Measurements from ENCODE around the gene DAPP1.
"Not testable (repeated sequence)": the region's sequence is repeated elsewhere in the genome, so short reads cannot be mapped to it uniquely, and the experiment has no call there.

Gene DAPP1

DNA sequence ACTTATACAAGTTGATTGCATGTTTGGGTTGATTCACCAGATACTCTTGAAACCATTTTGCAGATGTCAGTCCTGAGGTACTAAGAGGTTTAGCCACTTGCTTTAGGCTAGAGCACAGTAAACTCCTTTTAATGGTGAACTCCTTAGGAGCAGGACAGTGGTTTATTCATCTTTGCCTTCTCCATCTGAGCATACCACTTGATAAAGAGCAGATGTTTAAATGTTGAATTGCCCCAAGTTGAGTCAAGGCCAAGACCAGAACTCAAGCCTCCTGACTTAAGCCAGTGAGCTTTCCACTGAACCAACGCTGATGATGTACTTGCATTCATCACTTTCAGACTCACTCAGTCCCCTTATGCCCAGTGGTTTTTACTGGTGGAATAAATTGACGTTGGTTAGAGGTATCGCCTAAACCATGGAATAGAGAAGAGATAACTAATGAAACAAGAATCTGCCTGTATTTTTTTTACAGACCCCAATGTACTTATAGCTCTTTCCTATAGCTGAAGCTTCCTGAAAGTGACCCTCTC, 7.5 kb downstream of the DAPP1 start:
- no peak for DNase-seq (ENCODE audit: low read depth, low spot score)

DNA sequence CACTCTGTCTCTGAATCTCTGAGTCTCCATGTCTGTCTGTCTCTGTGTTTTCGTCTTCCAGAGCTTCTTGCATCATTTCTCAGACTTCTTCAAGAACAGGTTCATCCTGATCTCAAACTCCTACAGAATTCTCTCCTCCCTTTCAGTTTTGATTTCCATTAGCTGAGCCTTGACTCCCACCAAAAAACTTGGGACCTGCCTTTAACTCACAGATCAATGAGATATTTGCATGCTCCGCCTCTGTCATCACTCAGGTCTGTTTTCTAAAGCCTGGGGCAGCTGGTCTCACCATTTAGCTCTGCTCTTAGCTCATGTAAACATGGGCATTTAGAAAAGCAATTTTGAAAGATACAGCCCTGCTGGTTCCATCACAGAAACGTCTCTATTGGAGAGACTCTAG, 8.6 kb downstream of the DAPP1 start:
- no peak for DNase-seq (ENCODE audit: low read depth, low spot score)

DNA sequence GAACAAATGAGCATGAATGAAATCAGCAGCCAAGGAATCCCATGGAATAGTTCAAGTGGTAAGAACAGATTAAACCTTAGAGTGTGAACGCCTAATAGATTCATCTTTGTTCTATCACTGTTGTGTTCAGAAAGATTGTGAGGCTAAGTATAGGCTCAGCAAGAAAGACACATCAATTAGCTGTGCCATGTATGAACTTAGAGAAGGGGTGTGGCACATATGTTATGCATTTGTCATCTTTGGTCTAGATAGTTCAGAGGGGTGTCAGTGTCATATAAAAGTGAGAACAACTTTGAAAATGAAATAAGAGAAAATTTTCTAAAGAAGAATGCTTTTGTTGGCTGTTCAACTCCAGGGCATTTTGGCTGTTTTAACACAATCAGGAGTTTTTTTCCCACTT, 9.4 kb downstream of the DAPP1 start:
- DNase-seq (ENCODE audit: low read depth, low spot score), result no peak

DNA sequence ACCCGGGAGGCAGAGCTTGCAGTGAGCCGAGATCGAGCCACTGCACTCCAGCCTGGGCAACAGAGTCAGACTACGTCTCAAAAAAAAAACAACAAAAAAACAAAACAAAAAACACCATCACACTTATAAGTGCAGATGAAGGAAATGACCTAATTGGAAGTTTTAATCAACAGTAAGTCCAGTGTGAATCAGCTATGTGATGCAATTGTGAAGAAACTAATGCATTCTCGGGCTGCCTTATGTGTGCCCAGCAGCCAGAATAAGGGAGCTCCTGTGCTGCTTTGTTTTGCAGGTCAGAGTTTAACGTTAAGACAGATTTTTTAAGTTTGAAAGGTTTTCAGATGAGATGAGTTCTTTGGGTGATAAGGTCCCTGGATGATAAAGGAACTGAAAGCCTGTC, 10.8 kb downstream of the DAPP1 start:
- DNase-seq (ENCODE audit: low read depth, low spot score), result no peak

DNA sequence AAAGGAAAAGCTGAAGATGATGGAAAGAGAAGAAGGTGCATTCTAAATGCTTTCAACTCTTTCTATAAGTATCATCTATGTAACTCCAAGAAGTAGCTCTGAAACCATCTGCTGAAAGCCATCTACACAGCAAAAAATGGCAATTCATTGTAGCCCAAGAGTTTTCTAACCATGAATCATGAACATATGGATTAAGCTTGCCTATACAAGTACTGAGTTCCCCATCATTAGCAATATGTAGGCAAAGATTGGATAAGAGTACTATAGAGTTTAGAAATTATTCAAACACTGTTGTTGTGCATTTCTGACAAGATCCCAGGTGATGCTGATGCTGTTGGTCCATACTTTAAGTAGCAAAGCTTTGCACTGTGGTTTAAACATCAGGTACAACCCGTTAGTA, 11.2 kb downstream of the DAPP1 start:
- DNase-seq (ENCODE audit: low read depth, low spot score), result no peak

DNA sequence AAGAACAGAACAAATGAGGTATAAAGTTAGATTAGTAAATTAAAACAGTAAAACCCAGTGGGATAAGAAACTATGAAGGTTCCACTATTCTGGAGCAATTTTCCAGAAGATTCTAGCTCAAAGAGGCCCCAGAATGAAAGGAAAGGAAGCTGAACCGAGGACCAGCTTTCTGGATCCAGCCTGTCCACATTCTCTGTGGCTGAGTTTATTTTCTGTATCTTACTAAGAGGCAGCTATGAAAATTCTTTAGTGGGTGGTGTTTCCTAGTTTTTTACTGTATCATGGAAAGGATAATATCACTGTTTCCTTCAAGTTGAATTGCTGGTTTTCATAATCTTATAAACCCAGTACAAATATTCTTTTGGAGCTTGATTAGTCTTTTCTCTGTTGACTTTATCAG, 11.8 kb downstream of the DAPP1 start:
- no peak for DNase-seq (ENCODE audit: low read depth, low spot score)

DNA sequence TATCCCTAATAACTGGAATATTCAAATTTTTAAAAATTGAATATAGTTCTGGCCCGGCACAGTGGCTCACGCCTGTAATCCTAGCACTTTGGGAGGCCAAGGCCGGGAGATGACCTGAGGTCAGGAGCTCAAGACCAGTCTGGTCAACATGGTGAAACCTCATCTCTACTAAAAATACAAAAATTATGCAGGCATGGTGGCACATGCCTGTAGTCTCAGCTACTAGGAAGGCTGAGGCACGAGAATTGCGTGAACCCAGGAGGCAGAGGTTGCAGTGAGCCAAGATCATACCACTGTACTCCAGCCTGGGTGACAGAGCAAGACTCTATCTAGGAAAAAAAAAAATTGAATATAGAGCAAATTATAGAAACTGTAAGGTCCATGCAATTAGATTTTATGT, 13.4 kb downstream of the DAPP1 start:
- not testable (repeated sequence) for DNase-seq (ENCODE audit: low read depth, low spot score)

DNA sequence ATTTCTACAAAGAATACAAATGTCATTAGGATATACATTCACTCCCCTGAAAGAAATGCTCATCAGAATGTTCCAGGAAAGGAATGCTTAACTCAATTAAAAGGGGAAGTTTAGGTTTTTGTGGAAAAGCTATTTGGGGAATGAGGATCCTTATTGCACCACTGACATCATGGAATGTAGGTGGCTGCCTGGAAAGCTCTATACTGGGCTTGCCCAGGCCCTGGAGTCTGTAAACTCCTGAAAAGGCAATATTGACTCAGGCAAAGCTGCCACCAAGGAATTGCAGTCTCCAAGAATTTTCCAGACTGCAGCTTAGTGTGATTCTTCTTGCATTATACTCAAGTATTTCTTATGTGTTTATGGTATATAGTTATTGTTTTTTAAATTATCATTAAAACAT, 15.7 kb downstream of the DAPP1 start:
- DNase-seq (ENCODE audit: low read depth, low spot score), result no peak

DNA sequence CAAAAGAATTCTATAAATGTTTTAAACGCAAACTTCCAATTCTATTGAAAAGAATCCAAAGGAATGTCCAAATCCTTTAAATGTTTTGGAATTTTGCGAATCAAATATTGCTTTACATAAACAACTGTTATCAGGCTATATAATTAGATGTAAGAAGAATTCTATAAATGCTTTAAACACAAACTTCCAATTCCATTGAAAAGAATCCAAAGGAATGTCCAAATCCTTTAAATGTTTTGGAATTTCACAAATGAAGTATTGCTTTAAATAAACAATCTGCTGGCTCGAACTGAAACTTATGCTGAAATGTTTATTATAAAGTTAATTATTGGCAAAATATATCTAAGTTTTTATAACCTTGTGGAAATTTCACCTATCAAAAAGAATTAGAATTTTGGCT, 16.1 kb downstream of the DAPP1 start:
- DNase-seq (ENCODE audit: low read depth, low spot score), result no peak

DNA sequence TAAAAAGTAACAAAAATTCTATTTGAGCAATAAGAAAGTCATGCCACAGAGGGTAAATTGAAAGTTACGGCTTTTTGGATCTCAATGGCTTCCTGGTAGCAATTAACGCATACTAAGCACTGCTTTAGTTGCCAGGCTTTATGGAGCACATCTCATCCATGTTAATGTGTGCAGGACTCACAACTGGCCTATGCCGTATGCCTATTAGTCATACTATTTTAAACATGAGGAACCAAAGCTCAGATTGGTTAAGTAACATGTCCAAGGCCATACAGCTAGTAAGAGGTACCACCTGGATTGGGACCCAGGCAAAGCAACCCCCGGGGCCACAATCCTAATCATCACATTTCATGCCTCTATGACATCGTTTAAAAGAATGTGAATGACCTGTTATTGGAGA, 17.1 kb downstream of the DAPP1 start:
- DNase-seq (ENCODE audit: low read depth, low spot score), result no peak

DNA sequence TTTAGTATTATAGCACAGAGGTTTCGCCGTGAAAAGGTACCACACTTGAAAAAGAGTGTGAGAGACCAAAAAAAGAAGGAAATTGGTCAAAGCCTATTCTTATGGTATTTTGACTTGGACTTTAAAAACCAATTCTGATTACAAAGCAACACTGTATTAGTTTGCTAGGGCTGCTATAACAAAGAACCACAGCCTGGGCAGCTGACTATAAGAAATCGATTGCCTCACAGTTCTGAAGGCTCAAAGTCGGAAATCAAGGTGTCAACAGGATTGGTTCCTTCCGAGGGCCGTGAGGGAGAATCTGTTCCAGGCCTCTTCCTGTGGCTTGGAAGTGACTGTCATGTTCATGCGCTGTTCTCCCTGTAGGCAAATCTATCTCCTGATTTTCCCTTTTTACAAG, 17.9 kb downstream of the DAPP1 start:
- DNase-seq (ENCODE audit: low read depth, low spot score), result no peak

DNA sequence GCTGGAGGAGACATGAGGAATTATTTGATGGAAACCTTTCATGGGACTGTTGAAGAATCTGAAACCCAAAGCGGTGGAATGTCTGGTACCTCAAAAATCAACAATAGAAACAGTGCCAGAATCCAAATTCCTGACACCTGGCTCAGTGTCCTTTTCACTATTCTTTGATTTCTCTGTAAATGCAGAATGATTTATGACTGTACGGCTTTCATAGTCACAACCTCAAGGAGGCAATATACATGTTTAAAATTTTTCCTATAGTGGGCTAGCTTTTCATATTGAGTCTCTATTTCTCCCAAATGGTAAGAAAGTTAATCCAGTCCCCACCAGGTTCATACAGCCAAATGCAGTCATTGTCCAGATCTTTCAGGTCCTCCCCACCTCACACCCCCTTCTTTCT, 19.3 kb downstream of the DAPP1 start:
- DNase-seq (ENCODE audit: low read depth, low spot score), result no peak

DNA sequence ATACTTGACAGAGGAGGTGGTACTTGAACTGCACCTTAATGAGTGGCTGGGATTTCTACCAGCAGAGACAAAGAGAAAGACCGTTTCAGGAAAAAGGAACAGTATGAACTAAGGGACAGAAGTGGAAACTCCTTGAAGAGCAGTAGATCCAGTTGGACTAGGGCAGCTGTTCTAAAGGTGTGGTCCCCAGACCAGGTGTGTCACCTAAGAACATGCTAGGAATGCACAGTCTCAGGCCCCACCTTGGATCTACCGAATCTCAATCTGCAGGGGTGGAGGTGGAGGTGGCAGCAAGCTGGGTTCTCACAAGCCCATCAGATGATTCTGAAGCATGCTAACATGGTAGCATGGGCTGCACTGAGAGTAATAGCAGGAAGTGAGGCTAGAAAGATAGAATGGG, 22.3 kb downstream of the DAPP1 start:
- DNase-seq (ENCODE audit: low read depth, low spot score), result no peak

DNA sequence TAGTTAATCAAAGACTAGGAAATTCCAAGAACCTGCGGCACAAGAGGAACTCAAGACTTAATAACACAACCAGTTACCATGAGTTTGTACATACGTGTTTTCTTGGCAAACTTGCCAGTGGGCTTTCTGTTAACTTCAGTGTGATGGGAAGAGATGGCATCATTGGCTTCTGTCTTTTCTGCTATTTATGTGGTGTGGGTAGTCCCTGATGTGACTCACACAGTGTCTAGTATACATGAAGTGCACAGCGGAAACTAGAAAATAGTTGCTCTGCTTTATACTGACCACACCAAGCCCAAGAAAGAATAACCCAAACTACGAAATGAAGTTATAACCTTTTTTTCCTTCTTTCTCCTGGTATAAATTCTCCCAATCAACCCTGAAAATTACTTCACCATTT, 24.5 kb downstream of the DAPP1 start:
- no peak for DNase-seq (ENCODE audit: low read depth, low spot score)

DNA sequence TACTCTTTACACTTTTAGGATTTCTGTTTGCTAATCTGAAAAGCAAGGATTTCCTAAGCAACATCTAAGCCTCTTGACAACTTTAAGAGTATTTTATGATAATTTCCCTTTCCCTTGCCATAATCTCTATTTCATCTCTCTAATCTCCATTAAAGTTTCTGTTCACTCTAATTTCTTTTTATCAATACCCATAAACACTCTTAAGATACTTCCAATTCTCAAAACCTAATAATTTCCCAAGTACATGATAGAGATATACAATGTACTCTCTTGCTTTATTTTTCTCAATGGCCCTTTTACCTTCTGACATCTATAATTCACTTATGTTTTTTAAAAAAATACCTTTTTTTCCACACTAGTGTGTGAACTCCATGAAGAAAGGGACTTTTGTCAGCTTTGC, 26.8 kb downstream of the DAPP1 start:
- DNase-seq (ENCODE audit: low read depth, low spot score), result no peak

DNA sequence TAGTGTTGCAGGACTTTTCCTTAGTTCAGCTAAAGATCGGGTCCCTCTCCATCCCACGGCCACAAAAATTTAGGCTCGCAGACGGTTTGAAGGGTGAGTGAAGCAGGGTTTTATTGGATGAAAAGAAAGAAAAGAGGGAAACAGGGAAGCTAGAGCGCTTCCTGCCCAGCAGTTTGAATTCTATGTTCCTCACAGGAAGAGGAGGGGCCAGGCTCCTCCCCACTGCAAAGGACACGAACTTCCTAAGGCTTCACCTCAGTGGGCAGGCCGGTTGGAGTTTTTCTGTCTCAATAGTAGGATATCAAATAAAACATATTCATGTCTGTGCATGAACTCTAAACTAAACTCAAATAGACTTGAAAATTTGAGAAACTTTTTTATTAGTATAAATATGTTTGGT, 27.4 kb downstream of the DAPP1 start:
- DNase-seq (ENCODE audit: low read depth, low spot score), result no peak

DNA sequence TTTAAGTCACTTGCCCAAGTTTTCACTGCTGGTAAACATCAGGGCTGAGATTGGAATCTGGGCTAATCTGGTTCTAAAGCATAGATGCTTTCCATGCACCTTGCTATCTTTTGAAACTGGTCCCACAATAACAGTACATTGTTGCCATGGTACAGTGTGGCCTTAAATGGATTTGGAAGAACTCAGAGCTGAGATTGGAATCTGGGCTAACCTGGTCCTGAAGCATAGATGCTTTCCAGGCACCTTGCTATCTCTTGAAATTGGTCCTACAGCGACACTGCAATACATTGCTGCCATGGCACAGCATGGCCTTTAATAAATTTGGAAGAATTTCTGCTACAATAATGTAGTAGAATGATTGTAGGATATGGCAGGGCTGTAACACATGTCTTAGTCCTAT, 28.6 kb downstream of the DAPP1 start:
- DNase-seq (ENCODE audit: low read depth, low spot score), result no peak

DNA sequence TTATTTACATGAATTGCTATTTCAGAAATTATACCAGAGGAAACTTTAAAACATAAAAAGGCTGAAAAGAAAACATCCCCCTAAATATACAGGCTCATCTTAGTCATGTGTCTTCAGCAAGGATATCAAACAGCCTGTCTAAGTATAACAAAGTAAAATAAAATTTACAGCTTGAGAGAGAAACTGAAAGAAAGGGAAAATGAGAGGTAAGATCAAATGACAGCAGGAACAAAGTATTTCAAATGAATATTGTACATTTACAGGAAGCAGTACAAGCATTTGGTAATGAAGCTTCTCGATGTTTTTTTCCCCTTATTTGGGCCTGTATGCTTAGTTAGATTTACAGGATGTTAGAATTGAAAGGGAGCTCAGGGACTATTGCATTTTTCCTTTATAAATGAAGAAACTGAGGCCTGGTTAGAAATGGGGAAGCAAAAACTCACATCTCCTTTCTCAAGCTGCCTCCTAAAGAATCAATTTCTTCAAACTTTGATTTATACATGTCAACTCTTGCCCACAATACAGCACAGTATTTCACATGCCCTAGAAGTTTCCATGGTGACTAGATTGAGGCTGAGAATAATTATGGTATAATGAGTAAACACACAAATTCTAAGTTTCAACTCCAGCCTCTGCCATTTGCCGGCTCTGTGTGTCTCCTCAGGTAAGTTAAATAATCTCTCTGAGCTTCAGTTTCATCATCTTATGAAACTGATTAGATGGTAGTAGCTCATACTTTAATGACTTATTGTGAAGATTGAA, 29.3 kb downstream of the DAPP1 start:
- DNase-seq (ENCODE audit: low read depth, low spot score), result no peak

DNA sequence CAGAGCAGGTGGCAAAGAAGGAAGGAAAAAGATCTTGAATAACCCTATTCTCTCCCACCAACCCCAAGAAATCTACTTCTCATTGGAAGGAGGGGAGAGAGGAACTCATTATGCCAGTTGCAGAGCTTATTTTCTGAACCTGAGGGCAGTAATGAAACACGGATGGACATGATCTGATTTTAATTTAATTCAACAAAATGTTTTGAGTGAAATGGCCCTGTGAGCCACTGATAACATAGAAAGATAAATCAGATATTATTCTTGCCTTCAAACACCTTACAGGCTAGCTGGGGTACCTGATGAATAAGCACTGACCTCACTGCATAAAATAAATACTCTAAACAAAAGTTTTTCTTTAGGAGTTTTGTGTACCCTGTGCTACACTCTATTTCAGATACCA, 30.3 kb downstream of the DAPP1 start:
- DNase-seq (ENCODE audit: low read depth, low spot score), result no peak

DNA sequence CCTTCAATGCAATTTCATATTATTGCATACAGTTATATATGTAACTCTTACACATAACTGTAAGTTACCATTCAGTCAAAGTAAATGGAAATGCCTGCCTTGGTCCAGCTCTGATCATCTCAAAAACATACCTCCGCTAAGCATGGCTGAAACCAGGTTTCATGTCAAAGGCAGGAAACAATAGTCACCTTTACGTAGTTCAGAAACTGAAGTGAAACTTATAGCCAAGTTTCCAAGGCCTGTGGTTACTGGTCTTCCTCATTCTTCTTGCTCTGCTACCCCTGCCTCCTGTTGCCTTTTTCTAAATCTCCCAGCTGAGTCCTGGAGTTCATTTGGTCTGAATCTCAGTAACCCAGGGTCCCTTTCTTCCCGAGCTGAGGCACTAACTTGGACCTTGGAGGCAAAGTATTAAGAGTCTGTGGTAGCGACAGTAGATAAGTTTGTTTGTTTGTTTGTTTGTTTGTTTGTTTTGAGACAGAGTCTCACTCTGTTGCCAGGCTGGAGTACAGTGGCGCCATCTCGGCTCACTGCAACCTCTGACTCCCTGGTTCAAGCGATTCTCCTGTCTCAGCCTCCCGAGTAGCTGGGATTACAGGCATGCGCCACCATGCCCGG, 30.8 kb downstream of the DAPP1 start:
- no peak for DNase-seq (ENCODE audit: low read depth, low spot score)

DNA sequence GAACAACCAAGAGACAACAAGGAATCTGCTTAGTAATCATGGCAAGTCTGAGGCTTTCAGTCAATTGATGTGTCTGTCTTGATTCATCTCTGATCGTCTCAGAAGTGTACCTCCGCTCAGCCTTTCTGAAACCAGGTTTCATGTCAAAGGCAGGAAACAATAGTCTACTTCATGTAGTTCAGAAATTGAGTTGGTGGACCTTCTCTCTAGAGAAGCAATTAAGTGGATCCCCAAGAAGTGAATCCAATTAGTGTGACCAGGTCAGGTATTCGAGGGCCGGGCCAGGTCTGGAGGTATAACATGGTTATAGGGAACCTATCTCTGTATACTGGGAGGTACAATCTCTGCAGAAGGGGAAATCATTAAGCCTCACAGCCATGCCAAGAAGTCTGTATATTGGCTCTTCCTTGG, 32.0 kb downstream of the DAPP1 start:
- no peak for DNase-seq (ENCODE audit: low read depth, low spot score)

DNA sequence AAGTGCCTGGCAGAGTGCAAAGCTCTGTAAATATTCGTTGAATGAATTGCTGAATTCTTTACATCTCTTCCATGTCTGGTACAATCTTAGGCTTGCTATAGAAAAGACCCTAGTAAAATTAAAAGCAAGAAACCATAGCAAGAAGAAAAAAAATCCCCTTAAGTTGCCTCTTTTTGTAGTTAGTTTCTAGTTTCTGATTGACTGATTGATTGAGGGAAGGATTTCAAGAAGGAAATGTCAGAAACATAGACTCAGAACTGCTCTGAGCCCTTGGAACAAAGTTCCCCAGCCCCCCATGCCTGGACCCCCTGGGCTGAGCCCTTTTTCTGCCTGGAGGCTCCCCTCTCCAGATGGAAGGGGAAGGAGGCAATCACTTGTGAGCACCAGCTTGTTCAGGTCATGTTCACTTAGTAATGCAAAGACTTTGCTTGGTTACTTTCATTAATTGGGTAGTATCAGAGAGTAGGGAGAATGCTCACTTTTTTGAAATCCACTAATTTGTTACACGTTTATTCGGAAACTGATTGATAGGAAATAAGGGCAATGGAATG, 35.6 kb downstream of the DAPP1 start:
- no peak for DNase-seq (ENCODE audit: low read depth, low spot score)

DNA sequence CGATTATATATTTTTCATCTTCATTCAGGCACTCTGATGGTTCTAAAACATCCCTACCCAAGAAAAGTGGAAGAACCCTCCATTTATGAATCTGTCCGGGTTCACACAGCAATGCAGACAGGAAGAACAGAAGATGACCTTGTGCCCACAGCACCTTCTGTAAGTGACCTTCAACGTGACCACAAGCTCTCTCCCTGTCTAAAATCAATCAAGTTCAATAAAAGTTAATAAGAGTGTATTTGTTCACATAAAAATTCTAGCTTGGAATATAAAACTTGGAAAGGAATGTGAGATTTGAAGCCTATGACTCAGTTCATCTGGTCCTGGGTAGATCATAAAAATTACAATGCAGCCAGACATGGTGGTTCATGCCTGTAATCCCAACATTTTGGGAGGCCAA, 36.6 kb downstream of the DAPP1 start:
- no peak for DNase-seq (ENCODE audit: low read depth, low spot score)

Measured in activated CD4-positive, CD25-positive, alpha-beta regulatory T cell treated with anti-CD3 and anti-CD28 coated beads, Interleukin-2, amount 50 U/mL, for 16 hours (primary cell).